WTC11 (cell line): ENCODE data around the gene SSRP1. TPM values are rescaled to one million over a fixed set of nuclear protein-coding genes. Genes with fewer than 3 reads are reported as not detected.
A peak's percentile ranks its signal among the peaks of the same experiment; 100 is the strongest.

Experiments used
- ATAC-seq: fragments of 200-7000 bp; cut with Tn5 transposase; 2 replicates; pipeline ENCODE4 v1.10.0; 2021; ENCODE audit warnings: mild to moderate bottlenecking, moderate library complexity
- CTCF ChIA-PET: fragments of 300-600 bp; sonication (Branson Sonifier 250); formaldehyde crosslinking; loops from one replicate; lab custom pipeline; 2021; ENCODE audit warnings: antibody characterized with exemption; lab: Charles Lee
- POLR2A ChIA-PET: fragments of 350-600 bp; sonication (Branson Sonifier 250); formaldehyde crosslinking; loops from one replicate; lab custom pipeline; 2021; ENCODE audit warnings: antibody characterized with exemption; lab: Charles Lee
- DNase-seq: peaks from one replicate; pipeline ENCODE4 v3.0.0; 2021; ENCODE audit warnings: low spot score
- H3K27ac Mint-ChIP-seq: 2 replicates; pipeline ENCODE4 v1.8.0; 2021; ENCODE audit warnings: mixed read lengths
- H3K27me3 Mint-ChIP-seq: 2 replicates; pipeline ENCODE4 v1.8.0; 2021; ENCODE audit warnings: low read depth, mild to moderate bottlenecking, moderate library complexity, mixed read lengths
- H3K36me3 Mint-ChIP-seq: 2 replicates; pipeline ENCODE4 v1.8.0; 2021; ENCODE audit warnings: mixed read lengths
- H3K4me1 Mint-ChIP-seq: 2 replicates; pipeline ENCODE4 v1.8.0; 2022; ENCODE audit warnings: mixed read lengths
- H3K4me3 Mint-ChIP-seq: 2 replicates; pipeline ENCODE4 v1.8.0; 2021; ENCODE audit warnings: mild to moderate bottlenecking, moderate library complexity, mixed read lengths
- H3K9me3 Mint-ChIP-seq: 2 replicates; pipeline ENCODE4 v1.8.0; 2021; ENCODE audit warnings: mixed read lengths
- CBFB ChIP-seq: sonication (generic); formaldehyde crosslinking; IDR thresholded peaks from 2 replicates; pipeline ENCODE4 v1.8.1; 2022; ENCODE audit warnings: mild to moderate bottlenecking, low read depth, missing genetic modification reagents
- CREB1 ChIP-seq: sonication (generic); formaldehyde crosslinking; IDR thresholded peaks from 2 replicates; pipeline ENCODE4 v1.8.0; 2023; ENCODE audit warnings: mild to moderate bottlenecking, missing genetic modification reagents
- ESRRA ChIP-seq: sonication (generic); formaldehyde crosslinking; IDR thresholded peaks from 2 replicates; pipeline ENCODE4 v1.8.1; 2022; ENCODE audit warnings: mild to moderate bottlenecking, missing genetic modification reagents, borderline replicate concordance
- FOXP1 ChIP-seq: sonication (generic); formaldehyde crosslinking; IDR thresholded peaks from 2 replicates; pipeline ENCODE4 v1.8.0; 2022; ENCODE audit warnings: missing genetic modification reagents, mild to moderate bottlenecking, moderate library complexity, borderline replicate concordance
- IRF2 ChIP-seq: sonication (generic); formaldehyde crosslinking; IDR thresholded peaks from 2 replicates; pipeline ENCODE4 v1.8.0; 2022; ENCODE audit warnings: low read depth, missing genetic modification reagents, borderline replicate concordance
- NFATC4 ChIP-seq: fragments of 250-450 bp; sonication (Bioruptor Pico); IDR thresholded peaks from 2 replicates; pipeline ENCODE4 v1.9.0; 2021; ENCODE audit warnings: mild to moderate bottlenecking
- PRRX2 ChIP-seq: fragments of 250-450 bp; sonication (Bioruptor Pico); IDR thresholded peaks from 2 replicates; pipeline ENCODE4 v1.8.0; 2021; ENCODE audit warnings: mild to moderate bottlenecking
- ZNF138 ChIP-seq: sonication (generic); formaldehyde crosslinking; conservative IDR thresholded peaks from 2 replicates; pipeline ENCODE4 v1.8.1; 2022; ENCODE audit warnings: mild to moderate bottlenecking, moderate library complexity, missing genetic modification reagents
- ZNF263 ChIP-seq: sonication (generic); formaldehyde crosslinking; IDR thresholded peaks from 2 replicates; pipeline ENCODE4 v1.8.1; 2022; ENCODE audit warnings: low read depth, mild to moderate bottlenecking, moderate library complexity, missing genetic modification reagents
- ZNF416 ChIP-seq: fragments of 250-450 bp; sonication (Bioruptor Pico); IDR thresholded peaks from 2 replicates; pipeline ENCODE4 v1.9.0; 2021; ENCODE audit warnings: mild to moderate bottlenecking, inconsistent platforms
- total RNA-seq: library from RNA; stranded (reverse); gene quantifications from 3 replicates; pipeline ENCODE4 v1.2.3, GENCODE V29; 2021
- TF ChIP-seq, protein P1 (sequence below): sonication (generic); formaldehyde crosslinking; IDR thresholded peaks from 2 replicates; pipeline ENCODE4 v1.8.1; 2022; ENCODE audit warnings: mild to moderate bottlenecking, moderate library complexity, missing genetic modification reagents
- TF ChIP-seq, protein P2 (sequence below): fragments of 250-450 bp; sonication (Bioruptor Pico); IDR thresholded peaks from 2 replicates; pipeline ENCODE4 v1.9.0; 2021; ENCODE audit warnings: mild to moderate bottlenecking, borderline replicate concordance
- TF ChIP-seq, protein P3 (sequence below): sonication (generic); formaldehyde crosslinking; IDR thresholded peaks from 2 replicates; pipeline ENCODE4 v1.8.1; 2022; ENCODE audit warnings: mild to moderate bottlenecking, missing genetic modification reagents, moderate library complexity, borderline replicate concordance
- TF ChIP-seq, protein P4 (sequence below): sonication (generic); formaldehyde crosslinking; IDR thresholded peaks from 2 replicates; pipeline ENCODE4 v1.8.0; 2023; ENCODE audit warnings: mild to moderate bottlenecking, missing genetic modification reagents
- TF ChIP-seq, protein P5 (sequence below): sonication (generic); formaldehyde crosslinking; IDR thresholded peaks from 2 replicates; pipeline ENCODE4 v1.8.0; 2022; ENCODE audit warnings: mild to moderate bottlenecking, missing genetic modification reagents
- TF ChIP-seq, protein P6 (sequence below): fragments of 250-450 bp; sonication (Bioruptor Pico); IDR thresholded peaks from 2 replicates; pipeline ENCODE4 v1.9.0; 2021; ENCODE audit warnings: moderate library complexity, mild to moderate bottlenecking, inconsistent platforms, borderline replicate concordance
- TF ChIP-seq, protein P7 (sequence below): sonication (generic); formaldehyde crosslinking; IDR thresholded peaks from 2 replicates; pipeline ENCODE4 v1.8.1; 2023; ENCODE audit warnings: mild to moderate bottlenecking, missing genetic modification reagents, borderline replicate concordance
- TF ChIP-seq, protein P8 (sequence below): sonication (generic); formaldehyde crosslinking; conservative IDR thresholded peaks from 2 replicates; pipeline ENCODE4 v1.8.1; 2023; ENCODE audit warnings: mild to moderate bottlenecking, low read depth, missing genetic modification reagents, moderate library complexity

The SSRP1 gene
- total RNA-seq, 1 experiment from 2014 or later: 228 TPM

DNA sequence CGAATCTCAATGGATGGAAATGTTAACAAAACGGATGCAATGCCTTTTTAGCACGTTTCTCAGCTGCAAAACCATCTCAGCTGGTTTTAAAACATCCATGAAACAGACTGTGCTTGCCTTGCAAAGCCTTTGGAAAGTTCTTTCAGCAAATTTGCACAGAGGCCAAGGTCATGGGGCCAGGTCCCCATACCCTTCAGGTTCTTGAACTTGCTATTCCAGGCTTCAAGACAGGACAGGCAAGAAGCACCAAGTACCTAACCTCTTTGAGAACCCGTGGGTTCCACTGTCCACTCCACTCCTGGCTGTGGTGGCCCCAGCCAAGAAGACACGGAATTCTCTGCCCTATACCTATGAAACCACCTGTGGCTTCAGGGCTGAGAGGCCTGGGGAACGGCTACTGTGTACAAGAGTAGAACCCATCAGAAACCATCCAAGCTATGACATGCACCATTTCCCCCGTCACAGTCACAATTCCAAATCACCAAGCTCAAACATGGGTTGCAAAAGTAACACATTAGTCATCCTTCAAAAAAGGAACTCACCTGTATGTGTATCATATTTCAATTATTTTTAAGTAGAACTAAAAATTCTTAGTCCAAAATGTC, 27.9 kb downstream of the SSRP1 start:
- no peaks in the 10 kb centered on the region for H3K9me3 Mint-ChIP-seq
- peaks cover 45% of the 10 kb centered on the region for H3K36me3 Mint-ChIP-seq
- CTCF ChIA-PET: interaction anchor here (0.9 to 1.3 kb wide), 2 partner anchors 29 to 38 kb away, joined by 3 to 5 read pairs; no protein-coding TSS in a partner anchor
- DNase-seq: no peak
- no peaks in the 10 kb centered on the region for H3K27me3 Mint-ChIP-seq
- no peak overlapping the region for H3K4me3 Mint-ChIP-seq
- ATAC-seq: no peak
- peak overlapping the region; percentile 71; the same call in 1 of the 2 replicates for H3K27ac Mint-ChIP-seq
- POLR2A ChIA-PET: interaction anchor here (0.5 kb wide), 1 partner anchor 14 kb away, joined by 3 read pairs; no protein-coding TSS in a partner anchor
- peaks cover 34% of the 10 kb centered on the region for H3K4me1 Mint-ChIP-seq
- no peak for TF ChIP-seq ZNF138
- TF ChIP-seq ZNF416 (CRISPR knock-in tag): no peak
- TF ChIP-seq, protein P1, sequence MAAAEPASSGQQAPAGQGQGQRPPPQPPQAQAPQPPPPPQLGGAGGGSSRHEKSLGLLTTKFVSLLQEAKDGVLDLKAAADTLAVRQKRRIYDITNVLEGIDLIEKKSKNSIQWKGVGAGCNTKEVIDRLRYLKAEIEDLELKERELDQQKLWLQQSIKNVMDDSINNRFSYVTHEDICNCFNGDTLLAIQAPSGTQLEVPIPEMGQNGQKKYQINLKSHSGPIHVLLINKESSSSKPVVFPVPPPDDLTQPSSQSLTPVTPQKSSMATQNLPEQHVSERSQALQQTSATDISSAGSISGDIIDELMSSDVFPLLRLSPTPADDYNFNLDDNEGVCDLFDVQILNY (CRISPR knock-in tag): no peak
- TF ChIP-seq, protein P2, sequence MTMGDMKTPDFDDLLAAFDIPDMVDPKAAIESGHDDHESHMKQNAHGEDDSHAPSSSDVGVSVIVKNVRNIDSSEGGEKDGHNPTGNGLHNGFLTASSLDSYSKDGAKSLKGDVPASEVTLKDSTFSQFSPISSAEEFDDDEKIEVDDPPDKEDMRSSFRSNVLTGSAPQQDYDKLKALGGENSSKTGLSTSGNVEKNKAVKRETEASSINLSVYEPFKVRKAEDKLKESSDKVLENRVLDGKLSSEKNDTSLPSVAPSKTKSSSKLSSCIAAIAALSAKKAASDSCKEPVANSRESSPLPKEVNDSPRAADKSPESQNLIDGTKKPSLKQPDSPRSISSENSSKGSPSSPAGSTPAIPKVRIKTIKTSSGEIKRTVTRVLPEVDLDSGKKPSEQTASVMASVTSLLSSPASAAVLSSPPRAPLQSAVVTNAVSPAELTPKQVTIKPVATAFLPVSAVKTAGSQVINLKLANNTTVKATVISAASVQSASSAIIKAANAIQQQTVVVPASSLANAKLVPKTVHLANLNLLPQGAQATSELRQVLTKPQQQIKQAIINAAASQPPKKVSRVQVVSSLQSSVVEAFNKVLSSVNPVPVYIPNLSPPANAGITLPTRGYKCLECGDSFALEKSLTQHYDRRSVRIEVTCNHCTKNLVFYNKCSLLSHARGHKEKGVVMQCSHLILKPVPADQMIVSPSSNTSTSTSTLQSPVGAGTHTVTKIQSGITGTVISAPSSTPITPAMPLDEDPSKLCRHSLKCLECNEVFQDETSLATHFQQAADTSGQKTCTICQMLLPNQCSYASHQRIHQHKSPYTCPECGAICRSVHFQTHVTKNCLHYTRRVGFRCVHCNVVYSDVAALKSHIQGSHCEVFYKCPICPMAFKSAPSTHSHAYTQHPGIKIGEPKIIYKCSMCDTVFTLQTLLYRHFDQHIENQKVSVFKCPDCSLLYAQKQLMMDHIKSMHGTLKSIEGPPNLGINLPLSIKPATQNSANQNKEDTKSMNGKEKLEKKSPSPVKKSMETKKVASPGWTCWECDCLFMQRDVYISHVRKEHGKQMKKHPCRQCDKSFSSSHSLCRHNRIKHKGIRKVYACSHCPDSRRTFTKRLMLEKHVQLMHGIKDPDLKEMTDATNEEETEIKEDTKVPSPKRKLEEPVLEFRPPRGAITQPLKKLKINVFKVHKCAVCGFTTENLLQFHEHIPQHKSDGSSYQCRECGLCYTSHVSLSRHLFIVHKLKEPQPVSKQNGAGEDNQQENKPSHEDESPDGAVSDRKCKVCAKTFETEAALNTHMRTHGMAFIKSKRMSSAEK: no peak
- TF ChIP-seq ESRRA (CRISPR knock-in tag): no peak
- no peak for TF ChIP-seq NFATC4 (CRISPR knock-in tag)
- TF ChIP-seq, protein P3, sequence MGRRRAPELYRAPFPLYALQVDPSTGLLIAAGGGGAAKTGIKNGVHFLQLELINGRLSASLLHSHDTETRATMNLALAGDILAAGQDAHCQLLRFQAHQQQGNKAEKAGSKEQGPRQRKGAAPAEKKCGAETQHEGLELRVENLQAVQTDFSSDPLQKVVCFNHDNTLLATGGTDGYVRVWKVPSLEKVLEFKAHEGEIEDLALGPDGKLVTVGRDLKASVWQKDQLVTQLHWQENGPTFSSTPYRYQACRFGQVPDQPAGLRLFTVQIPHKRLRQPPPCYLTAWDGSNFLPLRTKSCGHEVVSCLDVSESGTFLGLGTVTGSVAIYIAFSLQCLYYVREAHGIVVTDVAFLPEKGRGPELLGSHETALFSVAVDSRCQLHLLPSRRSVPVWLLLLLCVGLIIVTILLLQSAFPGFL (CRISPR knock-in tag): no peak
- TF ChIP-seq, protein P4, sequence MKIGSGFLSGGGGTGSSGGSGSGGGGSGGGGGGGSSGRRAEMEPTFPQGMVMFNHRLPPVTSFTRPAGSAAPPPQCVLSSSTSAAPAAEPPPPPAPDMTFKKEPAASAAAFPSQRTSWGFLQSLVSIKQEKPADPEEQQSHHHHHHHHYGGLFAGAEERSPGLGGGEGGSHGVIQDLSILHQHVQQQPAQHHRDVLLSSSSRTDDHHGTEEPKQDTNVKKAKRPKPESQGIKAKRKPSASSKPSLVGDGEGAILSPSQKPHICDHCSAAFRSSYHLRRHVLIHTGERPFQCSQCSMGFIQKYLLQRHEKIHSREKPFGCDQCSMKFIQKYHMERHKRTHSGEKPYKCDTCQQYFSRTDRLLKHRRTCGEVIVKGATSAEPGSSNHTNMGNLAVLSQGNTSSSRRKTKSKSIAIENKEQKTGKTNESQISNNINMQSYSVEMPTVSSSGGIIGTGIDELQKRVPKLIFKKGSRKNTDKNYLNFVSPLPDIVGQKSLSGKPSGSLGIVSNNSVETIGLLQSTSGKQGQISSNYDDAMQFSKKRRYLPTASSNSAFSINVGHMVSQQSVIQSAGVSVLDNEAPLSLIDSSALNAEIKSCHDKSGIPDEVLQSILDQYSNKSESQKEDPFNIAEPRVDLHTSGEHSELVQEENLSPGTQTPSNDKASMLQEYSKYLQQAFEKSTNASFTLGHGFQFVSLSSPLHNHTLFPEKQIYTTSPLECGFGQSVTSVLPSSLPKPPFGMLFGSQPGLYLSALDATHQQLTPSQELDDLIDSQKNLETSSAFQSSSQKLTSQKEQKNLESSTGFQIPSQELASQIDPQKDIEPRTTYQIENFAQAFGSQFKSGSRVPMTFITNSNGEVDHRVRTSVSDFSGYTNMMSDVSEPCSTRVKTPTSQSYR (CRISPR knock-in tag): no peak
- TF ChIP-seq, protein P5, sequence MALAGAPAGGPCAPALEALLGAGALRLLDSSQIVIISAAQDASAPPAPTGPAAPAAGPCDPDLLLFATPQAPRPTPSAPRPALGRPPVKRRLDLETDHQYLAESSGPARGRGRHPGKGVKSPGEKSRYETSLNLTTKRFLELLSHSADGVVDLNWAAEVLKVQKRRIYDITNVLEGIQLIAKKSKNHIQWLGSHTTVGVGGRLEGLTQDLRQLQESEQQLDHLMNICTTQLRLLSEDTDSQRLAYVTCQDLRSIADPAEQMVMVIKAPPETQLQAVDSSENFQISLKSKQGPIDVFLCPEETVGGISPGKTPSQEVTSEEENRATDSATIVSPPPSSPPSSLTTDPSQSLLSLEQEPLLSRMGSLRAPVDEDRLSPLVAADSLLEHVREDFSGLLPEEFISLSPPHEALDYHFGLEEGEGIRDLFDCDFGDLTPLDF (CRISPR knock-in tag): no peak
- no peak for TF ChIP-seq ZNF263
- TF ChIP-seq CREB1 (CRISPR knock-in tag): no peak
- TF ChIP-seq, protein P6, sequence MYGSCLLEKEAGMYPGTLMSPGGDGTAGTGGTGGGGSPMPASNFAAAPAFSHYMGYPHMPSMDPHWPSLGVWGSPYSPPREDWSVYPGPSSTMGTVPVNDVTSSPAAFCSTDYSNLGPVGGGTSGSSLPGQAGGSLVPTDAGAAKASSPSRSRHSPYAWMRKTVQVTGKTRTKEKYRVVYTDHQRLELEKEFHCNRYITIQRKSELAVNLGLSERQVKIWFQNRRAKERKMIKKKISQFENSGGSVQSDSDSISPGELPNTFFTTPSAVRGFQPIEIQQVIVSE (CRISPR knock-in tag): no peak
- TF ChIP-seq PRRX2 (CRISPR knock-in tag): no peak
- TF ChIP-seq, protein P7, sequence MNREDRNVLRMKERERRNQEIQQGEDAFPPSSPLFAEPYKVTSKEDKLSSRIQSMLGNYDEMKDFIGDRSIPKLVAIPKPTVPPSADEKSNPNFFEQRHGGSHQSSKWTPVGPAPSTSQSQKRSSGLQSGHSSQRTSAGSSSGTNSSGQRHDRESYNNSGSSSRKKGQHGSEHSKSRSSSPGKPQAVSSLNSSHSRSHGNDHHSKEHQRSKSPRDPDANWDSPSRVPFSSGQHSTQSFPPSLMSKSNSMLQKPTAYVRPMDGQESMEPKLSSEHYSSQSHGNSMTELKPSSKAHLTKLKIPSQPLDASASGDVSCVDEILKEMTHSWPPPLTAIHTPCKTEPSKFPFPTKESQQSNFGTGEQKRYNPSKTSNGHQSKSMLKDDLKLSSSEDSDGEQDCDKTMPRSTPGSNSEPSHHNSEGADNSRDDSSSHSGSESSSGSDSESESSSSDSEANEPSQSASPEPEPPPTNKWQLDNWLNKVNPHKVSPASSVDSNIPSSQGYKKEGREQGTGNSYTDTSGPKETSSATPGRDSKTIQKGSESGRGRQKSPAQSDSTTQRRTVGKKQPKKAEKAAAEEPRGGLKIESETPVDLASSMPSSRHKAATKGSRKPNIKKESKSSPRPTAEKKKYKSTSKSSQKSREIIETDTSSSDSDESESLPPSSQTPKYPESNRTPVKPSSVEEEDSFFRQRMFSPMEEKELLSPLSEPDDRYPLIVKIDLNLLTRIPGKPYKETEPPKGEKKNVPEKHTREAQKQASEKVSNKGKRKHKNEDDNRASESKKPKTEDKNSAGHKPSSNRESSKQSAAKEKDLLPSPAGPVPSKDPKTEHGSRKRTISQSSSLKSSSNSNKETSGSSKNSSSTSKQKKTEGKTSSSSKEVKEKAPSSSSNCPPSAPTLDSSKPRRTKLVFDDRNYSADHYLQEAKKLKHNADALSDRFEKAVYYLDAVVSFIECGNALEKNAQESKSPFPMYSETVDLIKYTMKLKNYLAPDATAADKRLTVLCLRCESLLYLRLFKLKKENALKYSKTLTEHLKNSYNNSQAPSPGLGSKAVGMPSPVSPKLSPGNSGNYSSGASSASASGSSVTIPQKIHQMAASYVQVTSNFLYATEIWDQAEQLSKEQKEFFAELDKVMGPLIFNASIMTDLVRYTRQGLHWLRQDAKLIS: no peak
- no peak for TF ChIP-seq CBFB (CRISPR knock-in tag)
- TF ChIP-seq IRF2 (CRISPR knock-in tag): no peak
- TF ChIP-seq FOXP1 (CRISPR knock-in tag): no peak
- TF ChIP-seq, protein P8, sequence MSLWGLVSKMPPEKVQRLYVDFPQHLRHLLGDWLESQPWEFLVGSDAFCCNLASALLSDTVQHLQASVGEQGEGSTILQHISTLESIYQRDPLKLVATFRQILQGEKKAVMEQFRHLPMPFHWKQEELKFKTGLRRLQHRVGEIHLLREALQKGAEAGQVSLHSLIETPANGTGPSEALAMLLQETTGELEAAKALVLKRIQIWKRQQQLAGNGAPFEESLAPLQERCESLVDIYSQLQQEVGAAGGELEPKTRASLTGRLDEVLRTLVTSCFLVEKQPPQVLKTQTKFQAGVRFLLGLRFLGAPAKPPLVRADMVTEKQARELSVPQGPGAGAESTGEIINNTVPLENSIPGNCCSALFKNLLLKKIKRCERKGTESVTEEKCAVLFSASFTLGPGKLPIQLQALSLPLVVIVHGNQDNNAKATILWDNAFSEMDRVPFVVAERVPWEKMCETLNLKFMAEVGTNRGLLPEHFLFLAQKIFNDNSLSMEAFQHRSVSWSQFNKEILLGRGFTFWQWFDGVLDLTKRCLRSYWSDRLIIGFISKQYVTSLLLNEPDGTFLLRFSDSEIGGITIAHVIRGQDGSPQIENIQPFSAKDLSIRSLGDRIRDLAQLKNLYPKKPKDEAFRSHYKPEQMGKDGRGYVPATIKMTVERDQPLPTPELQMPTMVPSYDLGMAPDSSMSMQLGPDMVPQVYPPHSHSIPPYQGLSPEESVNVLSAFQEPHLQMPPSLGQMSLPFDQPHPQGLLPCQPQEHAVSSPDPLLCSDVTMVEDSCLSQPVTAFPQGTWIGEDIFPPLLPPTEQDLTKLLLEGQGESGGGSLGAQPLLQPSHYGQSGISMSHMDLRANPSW (CRISPR knock-in tag): no peak
